ENCODE measurements around the gene CDKAL1. TPM values are rescaled to one million over a fixed set of nuclear protein-coding genes. Genes with fewer than 3 reads are reported as not detected.
A peak's percentile ranks its signal among the peaks of the same experiment; 100 is the strongest.
"Not testable (repeated sequence)": the region's sequence is repeated elsewhere in the genome, so short reads cannot be mapped to it uniquely, and the experiment has no call there.

The CDKAL1 gene
- total and polyA plus RNA-seq, 2 of the 13 experiments (the other 11 are each of a cell fraction or from before 2014, with no cell fraction given), result 9.5 to 27.7 TPM

GRCh38 chr6:20594299-20594853 is 60.1 kb downstream of the CDKAL1 start (continued):
- TF ChIP-seq ZNF609 (CRISPR knock-in tag; IDR thresholded peaks at IDR 0.05; ENCODE audit: borderline replicate concordance) (peak; percentile 85; the same call in 1 of the 2 replicates), MIER2 (CRISPR knock-in tag; IDR thresholded peaks at IDR 0.05) (0 out of 2 replicates have a peak, but pooled peaks have one; percentile 39), REL (CRISPR knock-in tag; conservative IDR thresholded peaks at IDR 0.05) (0 out of 2 replicates have a peak, but pooled peaks have one; percentile 53), GABPA (CRISPR knock-in tag; IDR thresholded peaks at IDR 0.05; ENCODE audit: low read depth) (0 out of 2 replicates have a peak, but pooled peaks have one; percentile 15), SMAD3 (CRISPR knock-in tag; IDR thresholded peaks at IDR 0.05) (peak; percentile 75; the same call in 1 of the 2 replicates), NR2F2 (IDR thresholded peaks at IDR 0.05; ENCODE audit: borderline replicate concordance, low read depth) (peak; percentile 49; the same call in 1 of the 2 replicates), FOXP4 (CRISPR knock-in tag; IDR thresholded peaks at IDR 0.05) (peak; percentile 90), FOSL2 (CRISPR knock-in tag; IDR thresholded peaks at IDR 0.05) (peak; percentile 56), RARA (CRISPR knock-in tag; IDR thresholded peaks at IDR 0.05) (peak; percentile 84), SOX5 (CRISPR knock-in tag; IDR thresholded peaks at IDR 0.05; ENCODE audit: borderline replicate concordance) (peak; percentile 88; the same call in 1 of the 2 replicates), RXRB (CRISPR knock-in tag; IDR thresholded peaks at IDR 0.05; ENCODE audit: borderline replicate concordance) (peak; percentile 83), STAG1 (CRISPR knock-in tag; IDR thresholded peaks at IDR 0.05) (peak; percentile 30), TFE3 (CRISPR knock-in tag; IDR thresholded peaks at IDR 0.05) (0 out of 2 replicates have a peak, but pooled peaks have one; percentile 33), CREB1 (CRISPR knock-in tag; IDR thresholded peaks at IDR 0.05) (peak; percentile 53; the same call in 1 of the 2 replicates), NFKBIZ (CRISPR knock-in tag; IDR thresholded peaks at IDR 0.05) (peak; percentile 45; the same call in 1 of the 2 replicates), CREM (IDR thresholded peaks at IDR 0.05) (peak; percentile 71), TARDBP (CRISPR knock-in tag; IDR thresholded peaks at IDR 0.05) (peak; percentile 75; the same call in 1 of the 2 replicates), GFI1 (CRISPR knock-in tag; IDR thresholded peaks at IDR 0.05; ENCODE audit: borderline replicate concordance) (peak; percentile 65; the same call in 1 of the 2 replicates), SMYD3 (CRISPR knock-in tag; IDR thresholded peaks at IDR 0.05) (0 out of 2 replicates have a peak, but pooled peaks have one; percentile 36), THAP11 (CRISPR knock-in tag; IDR thresholded peaks at IDR 0.05) (peak; percentile 71; the same call in 1 of the 2 replicates), ELF3 (CRISPR knock-in tag; IDR thresholded peaks at IDR 0.05) (peak; percentile 85)
- not testable (repeated sequence) for TF ChIP-seq GABPA (IDR thresholded peaks at IDR 0.05; ENCODE audit: low read depth, low read length); CREB1 (IDR thresholded peaks at IDR 0.05); CREM (CRISPR knock-in tag; IDR thresholded peaks at IDR 0.05)
